Measurements from ENCODE around the gene KIF5A. TPM values are rescaled to one million over a fixed set of nuclear protein-coding genes. Genes with fewer than 3 reads are reported as not detected.
"Not testable (repeated sequence)": the region's sequence is repeated elsewhere in the genome, so short reads cannot be mapped to it uniquely, and the experiment has no call there.

KIF5A gene
- polyA plus RNA-seq, 3 donors: 0.01 TPM; not detected in 2

- H3K27me3 ChIP-seq (ENCODE audit: control insufficient read depth in 2 of 2, insufficient read depth in 2 of 2, low read length in 2 of 2); H3K9me3 Mint-ChIP-seq; H4K20me1 ChIP-seq (ENCODE audit: insufficient read depth, low read length); H3K9me3 ChIP-seq (replicated peaks in 1 of 2; ENCODE audit: control insufficient read depth in 1 of 2, insufficient read depth in 1 of 2, low read length in 2 of 2); DNase-seq; H3K4me1 ChIP-seq (ENCODE audit: control insufficient read depth in 1 of 2, insufficient read depth in 2 of 2, low read length in 2 of 2); H3K4me3 ChIP-seq (replicated peaks in 1 of 3; ENCODE audit: low read depth in 2 of 3, low read length in 3 of 3); H3K27ac ChIP-seq (ENCODE audit: low read depth in 1 of 2, low read length in 2 of 2); H3K27me3 Mint-ChIP-seq (ENCODE audit: low read depth in 3 of 3); H3K4me2 ChIP-seq (replicated peaks; ENCODE audit: extremely low read depth, low read length, poor library complexity, severe bottlenecking); H3K79me2 ChIP-seq (ENCODE audit: insufficient read depth, low read length); H3K9ac ChIP-seq (ENCODE audit: insufficient read depth, low read length, poor library complexity, severe bottlenecking); intact Hi-C loops (cut with micrococcal nuclease); H3K4me1 Mint-ChIP-seq; H3K4me3 Mint-ChIP-seq; H2AFZ ChIP-seq (ENCODE audit: insufficient read depth, low read depth, low read length, poor library complexity, severe bottlenecking): not testable (repeated sequence)
- peaks cover 63 to 81% of the 10 kb centered on the region in 2 donors for H3K36me3 ChIP-seq (replicated peaks in 1 of 2; ENCODE audit: control insufficient read depth in 1 of 2, insufficient read depth in 2 of 2, low read length in 2 of 2)
- WGBS (ENCODE audit: insufficient coverage): no CpG with 5 or more reads among the region's 4 CpGs
- H3K36me3 Mint-ChIP-seq: peaks cover 70 to 86% of the 10 kb centered on the region in 2 donors
- peak overlapping the region in 1 of 7 donors; percentile 10 for H3K27ac Mint-ChIP-seq
Observed at GRCh38 chr12:57506541-57506940, 43.3 kb upstream of the KIF5A start.

- peak overlapping the region in 1 of 7 donors; percentile 66 for H3K27ac Mint-ChIP-seq
- H3K4me1 Mint-ChIP-seq; H3K4me2 ChIP-seq (replicated peaks; ENCODE audit: extremely low read depth, low read length, poor library complexity, severe bottlenecking); intact Hi-C loops (cut with micrococcal nuclease); H3K9ac ChIP-seq (ENCODE audit: insufficient read depth, low read length, poor library complexity, severe bottlenecking); H3K27me3 ChIP-seq (ENCODE audit: control insufficient read depth in 2 of 2, insufficient read depth in 2 of 2, low read length in 2 of 2); DNase-seq; H3K27ac ChIP-seq (ENCODE audit: low read depth in 1 of 2, low read length in 2 of 2); H2AFZ ChIP-seq (ENCODE audit: insufficient read depth, low read depth, low read length, poor library complexity, severe bottlenecking); H3K4me3 ChIP-seq (replicated peaks in 1 of 3; ENCODE audit: low read depth in 2 of 3, low read length in 3 of 3); H3K79me2 ChIP-seq (ENCODE audit: insufficient read depth, low read length); H3K4me3 Mint-ChIP-seq; H4K20me1 ChIP-seq (ENCODE audit: insufficient read depth, low read length); H3K9me3 Mint-ChIP-seq; H3K9me3 ChIP-seq (replicated peaks in 1 of 2; ENCODE audit: control insufficient read depth in 1 of 2, insufficient read depth in 1 of 2, low read length in 2 of 2); H3K27me3 Mint-ChIP-seq (ENCODE audit: low read depth in 3 of 3); H3K4me1 ChIP-seq (ENCODE audit: control insufficient read depth in 1 of 2, insufficient read depth in 2 of 2, low read length in 2 of 2): not testable (repeated sequence)
- H3K36me3 ChIP-seq (replicated peaks in 1 of 2; ENCODE audit: control insufficient read depth in 1 of 2, insufficient read depth in 2 of 2, low read length in 2 of 2): peaks cover 65 to 81% of the 10 kb centered on the region in 2 donors
- WGBS (ENCODE audit: insufficient coverage): no CpG with 5 or more reads among the region's 28 CpGs
- peaks cover 73 to 86% of the 10 kb centered on the region in 2 donors for H3K36me3 Mint-ChIP-seq
Observed at GRCh38 chr12:57507796-57508195, 42.0 kb upstream of the KIF5A start.

- Histone ChIP-seq H3K27me3 (ENCODE audit: control insufficient read depth in 2 of 2, insufficient read depth in 2 of 2, low read length in 2 of 2) (no peaks in the 10 kb centered on the region), H3K27ac (ENCODE audit: low read depth in 1 of 2, low read length in 2 of 2) (no peak overlapping the region), H3K79me2 (ENCODE audit: insufficient read depth, low read length) (no peaks in the 10 kb centered on the region), H3K4me3 (replicated peaks in 1 of 3; ENCODE audit: low read depth in 2 of 3, low read length in 3 of 3) (no peak overlapping the region), H3K4me1 (ENCODE audit: control insufficient read depth in 1 of 2, insufficient read depth in 2 of 2, low read length in 2 of 2) (no peaks in the 10 kb centered on the region), H2AFZ (ENCODE audit: insufficient read depth, low read depth, low read length, poor library complexity, severe bottlenecking) (no peak overlapping the region), H3K4me2 (replicated peaks; ENCODE audit: extremely low read depth, low read length, poor library complexity, severe bottlenecking) (no peak overlapping the region), H4K20me1 (ENCODE audit: insufficient read depth, low read length) (peaks cover 17% of the 10 kb centered on the region), H3K9ac (ENCODE audit: insufficient read depth, low read length, poor library complexity, severe bottlenecking) (no peak overlapping the region), H3K36me3 (replicated peaks in 1 of 2; ENCODE audit: control insufficient read depth in 1 of 2, insufficient read depth in 2 of 2, low read length in 2 of 2) (peaks cover 64 to 79% of the 10 kb centered on the region in 2 donors), H3K9me3 (replicated peaks in 1 of 2; ENCODE audit: control insufficient read depth in 1 of 2, insufficient read depth in 1 of 2, low read length in 2 of 2) (no peaks in the 10 kb centered on the region)
- 100% methylated on average over 4 of the region's 4 CpGs for WGBS (ENCODE audit: insufficient coverage)
- Mint-ChIP-seq H3K4me3 (no peak overlapping the region), H3K36me3 (peaks cover 71 to 86% of the 10 kb centered on the region in 2 donors), H3K4me1 (no peaks in the 10 kb centered on the region), H3K27me3 (ENCODE audit: low read depth in 3 of 3) (no peaks in the 10 kb centered on the region), H3K27ac (peak overlapping the region in 1 of 7 donors; percentile 26), H3K9me3 (peaks cover 0 to 1% (median 0%) of the 10 kb centered on the region in 7 donors)
- TF ChIP-seq CTCF (IDR thresholded peaks at IDR 0.05): no peak
- intact Hi-C loops (cut with micrococcal nuclease): no loop called here
- DNase-seq: no peak
Observed at GRCh38 chr12:57511161-57511560, 38.7 kb upstream of the KIF5A start.

Data from CD14-positive monocyte (primary cell).